GM19240 (cell line): Measurements from ENCODE around the gene SYT13.

Experiments used
- DNase-seq: peaks from one replicate; pipeline ENCODE4 v3.0.0; 2011; ENCODE audit warnings: low spot score; ENCODE audit not compliant: insufficient read length

Gene SYT13

GRCh38 chr11:45274206-45274605 is 11.9 kb downstream of the SYT13 start:
- DNase-seq: no peak

- no peak for DNase-seq
These were observed 12.6 kb downstream of the SYT13 start for GRCh38 chr11:45273509-45273908.

- no peak for DNase-seq
These were observed 13.4 kb downstream of the SYT13 start for GRCh38 chr11:45272701-45273100.

- no peak for DNase-seq
These were observed 15.0 kb downstream of the SYT13 start for GRCh38 chr11:45270946-45271716.

GRCh38 chr11:45269678-45270077 is 16.5 kb downstream of the SYT13 start:
- no peak for DNase-seq

- DNase-seq: no peak
These were observed 18.4 kb downstream of the SYT13 start for GRCh38 chr11:45267652-45268299.

GRCh38 chr11:45267052-45267451 is 19.1 kb downstream of the SYT13 start:
- no peak for DNase-seq

- DNase-seq: no peak
These were observed 19.5 kb downstream of the SYT13 start for GRCh38 chr11:45266676-45267020.

GRCh38 chr11:45265969-45266675 is 20.0 kb downstream of the SYT13 start:
- DNase-seq: no peak

- no peak for DNase-seq
These were observed 21.2 kb downstream of the SYT13 start for GRCh38 chr11:45264839-45265515.

GRCh38 chr11:45263773-45264172 is 22.4 kb downstream of the SYT13 start:
- no peak for DNase-seq

- no peak for DNase-seq
These were observed 23.2 kb downstream of the SYT13 start for GRCh38 chr11:45262900-45263299.

- DNase-seq: no peak
These were observed 26.1 kb downstream of the SYT13 start for GRCh38 chr11:45260071-45260470.

- no peak for DNase-seq
These were observed 26.5 kb downstream of the SYT13 start for GRCh38 chr11:45259592-45259991.

GRCh38 chr11:45258982-45259530 is 27.1 kb downstream of the SYT13 start:
- no peak for DNase-seq

GRCh38 chr11:45254070-45254469 is 32.1 kb downstream of the SYT13 start:
- no peak for DNase-seq

- DNase-seq: no peak
These were observed 32.5 kb downstream of the SYT13 start for GRCh38 chr11:45253640-45254039.

GRCh38 chr11:45252877-45253276 is 33.3 kb downstream of the SYT13 start:
- DNase-seq: no peak

GRCh38 chr11:45252134-45252856 is 33.8 kb downstream of the SYT13 start:
- DNase-seq: peak; percentile 59

GRCh38 chr11:45250035-45250718 is 36.0 kb downstream of the SYT13 start:
- DNase-seq: no peak
